Measurements from ENCODE around the gene GJC1. TPM values are rescaled to one million over a fixed set of nuclear protein-coding genes. Genes with fewer than 3 reads are reported as not detected.

GJC1 gene
- polyA plus RNA-seq, 2 of the 4 experiments (the other 2 are of a cell fraction), result 21.2 to 22.1 TPM

DNA sequence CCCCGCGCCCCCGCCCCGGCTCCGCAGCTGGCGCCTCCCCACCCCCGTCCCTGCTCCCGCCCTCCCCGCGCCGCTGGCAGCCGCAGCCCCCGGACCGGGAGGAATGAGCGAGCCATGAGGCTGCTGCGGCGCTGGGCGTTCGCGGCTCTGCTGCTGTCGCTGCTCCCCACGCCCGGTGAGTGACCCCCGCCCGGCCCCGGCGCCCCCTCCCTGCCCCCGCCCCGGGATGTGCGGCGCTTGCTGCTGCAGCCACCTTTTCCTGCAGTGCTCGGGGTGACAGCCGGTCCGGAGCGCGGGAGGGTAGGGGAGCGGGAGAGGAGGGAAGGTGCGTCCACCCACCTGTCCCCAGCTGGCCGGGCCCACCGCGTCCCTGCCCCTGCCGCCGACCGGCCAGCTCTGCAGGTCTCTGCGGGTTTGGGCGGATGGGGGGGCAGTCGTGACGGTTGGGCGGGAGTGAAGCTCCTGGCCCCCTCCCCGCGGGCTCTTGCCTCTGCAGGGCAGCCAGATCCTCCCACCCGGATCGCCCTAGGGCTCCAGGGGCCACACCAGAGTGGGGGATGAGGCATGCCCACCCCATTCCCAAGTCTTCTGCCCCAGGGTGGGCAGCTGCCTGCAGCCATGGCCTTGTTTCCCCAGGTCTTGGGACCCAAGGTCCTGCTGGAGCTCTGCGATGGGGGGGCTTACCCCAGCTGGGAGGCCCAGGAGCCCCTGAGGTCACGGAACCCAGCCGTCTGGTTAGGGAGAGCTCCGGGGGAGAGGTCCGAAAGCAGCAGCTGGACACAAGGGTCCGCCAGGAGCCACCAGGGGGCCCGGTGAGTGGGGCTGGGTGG, 70.8 kb downstream of the GJC1 start:
- H3K4me2 ChIP-seq, result peak overlapping the region; percentile 100
- no peaks in the 10 kb centered on the region for H3K9me3 ChIP-seq
- ChIA-PET CTCF (interaction anchor here (0.7 to 5.4 kb wide), 6 partner anchors 16 to 120 kb away, joined by 3 to 27 read pairs (median 11); no protein-coding TSS in a partner anchor), POLR2A (interaction anchor here (0.6 kb wide), 1 partner anchor 133 kb away, joined by 3 read pairs; no protein-coding TSS in a partner anchor)
- 77% methylated on average over 8 of the region's 60 CpGs for WGBS (ENCODE audit: missing lambda C conversion rate)
- DNase-seq (ENCODE audit: low read depth in 1 of 2, low spot score in 1 of 2) (no peak), FAIRE-seq (no peak), ATAC-seq (peak; percentile 13 to 23; a peak in 5 of 6 replicates)
- peak overlapping the region; percentile 64 for H3K4me3 ChIP-seq
- H3K4me1 ChIP-seq, result peaks cover 10% of the 10 kb centered on the region; the same call in 1 of the 3 replicates
- TF ChIP-seq, protein P1, sequence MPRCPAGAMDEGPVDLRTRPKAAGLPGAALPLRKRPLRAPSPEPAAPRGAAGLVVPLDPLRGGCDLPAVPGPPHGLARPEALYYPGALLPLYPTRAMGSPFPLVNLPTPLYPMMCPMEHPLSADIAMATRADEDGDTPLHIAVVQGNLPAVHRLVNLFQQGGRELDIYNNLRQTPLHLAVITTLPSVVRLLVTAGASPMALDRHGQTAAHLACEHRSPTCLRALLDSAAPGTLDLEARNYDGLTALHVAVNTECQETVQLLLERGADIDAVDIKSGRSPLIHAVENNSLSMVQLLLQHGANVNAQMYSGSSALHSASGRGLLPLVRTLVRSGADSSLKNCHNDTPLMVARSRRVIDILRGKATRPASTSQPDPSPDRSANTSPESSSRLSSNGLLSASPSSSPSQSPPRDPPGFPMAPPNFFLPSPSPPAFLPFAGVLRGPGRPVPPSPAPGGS (IDR thresholded peaks at IDR 0.05), result no peak
- TF ChIP-seq SREBF2 (IDR thresholded peaks at IDR 0.05), result no peak
- TF ChIP-seq, protein P2, sequence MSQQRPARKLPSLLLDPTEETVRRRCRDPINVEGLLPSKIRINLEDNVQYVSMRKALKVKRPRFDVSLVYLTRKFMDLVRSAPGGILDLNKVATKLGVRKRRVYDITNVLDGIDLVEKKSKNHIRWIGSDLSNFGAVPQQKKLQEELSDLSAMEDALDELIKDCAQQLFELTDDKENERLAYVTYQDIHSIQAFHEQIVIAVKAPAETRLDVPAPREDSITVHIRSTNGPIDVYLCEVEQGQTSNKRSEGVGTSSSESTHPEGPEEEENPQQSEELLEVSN (IDR thresholded peaks at IDR 0.05; ENCODE audit: borderline replicate concordance, low read depth), result no peak
- no peak for TF ChIP-seq ZC3H11A (IDR thresholded peaks at IDR 0.05)
- no peak for TF ChIP-seq ATOH8 (CRISPR knock-in tag; IDR thresholded peaks at IDR 0.05; ENCODE audit: low read depth)
- TF ChIP-seq EP300 (IDR thresholded peaks at IDR 0.05), result no peak
- no peak for TF ChIP-seq TP53 (CRISPR knock-in tag; IDR thresholded peaks at IDR 0.05)
- TF ChIP-seq KDM5A (IDR thresholded peaks at IDR 0.05), result no peak
- TF ChIP-seq FOSL2 (IDR thresholded peaks at IDR 0.05), result no peak
- no peak for TF ChIP-seq FOSL2 (CRISPR knock-in tag; IDR thresholded peaks at IDR 0.05)
- no peak for TF ChIP-seq HOXB5 (CRISPR knock-in tag; IDR thresholded peaks at IDR 0.05)
- no peak for TF ChIP-seq FOXS1 (CRISPR knock-in tag; IDR thresholded peaks at IDR 0.05)
- no peak for TF ChIP-seq RNF2 (IDR thresholded peaks at IDR 0.05; ENCODE audit: borderline replicate concordance, low read depth)
- no peak for TF ChIP-seq CBX8 (IDR thresholded peaks at IDR 0.05)
- peak overlapping the region; percentile 62 to 89; a peak in 5 of 6 replicates for H3K27ac ChIP-seq

DNA sequence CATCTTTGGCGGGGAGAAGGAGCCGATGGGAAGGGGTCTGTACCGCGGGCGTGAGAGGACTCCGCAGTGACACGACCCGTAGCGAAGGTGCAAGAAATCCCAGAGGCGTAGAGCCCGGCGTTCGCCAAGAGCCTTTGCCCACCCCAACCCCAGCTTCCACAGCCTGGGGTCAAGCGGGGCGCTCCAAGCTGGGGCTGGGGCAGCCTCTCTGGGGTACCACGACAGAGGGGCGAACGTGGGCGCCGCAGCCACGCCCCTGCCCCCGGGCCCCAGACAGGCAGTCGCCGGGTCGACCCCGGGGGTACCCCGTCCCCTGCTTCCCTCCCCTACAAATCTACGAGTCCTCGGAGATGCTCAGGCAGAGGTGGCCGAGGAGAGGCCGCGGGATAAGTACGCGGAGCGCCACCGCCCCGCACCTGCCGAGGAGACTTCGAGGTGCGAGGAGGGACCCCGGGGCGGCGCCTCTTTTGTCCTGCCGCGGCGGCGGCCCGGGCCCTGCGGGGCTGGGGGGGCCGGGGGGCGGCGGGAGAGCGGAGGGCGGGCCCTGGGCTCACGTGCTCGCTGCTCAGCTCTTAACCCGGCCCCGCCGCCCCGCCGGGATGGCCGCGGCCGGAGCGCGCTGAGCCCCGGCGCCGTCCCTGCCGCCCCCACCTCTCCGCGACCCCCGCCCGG, 71.5 kb downstream of the GJC1 start, which contains the start of gene ADAM11:
TSS of gene ADAM11 (plus strand) at position 575 of the 672 bp plus-strand sequence. CDS start 212 bp downstream, outside the sequence.
- 0 out of 2 replicates have a peak, but pooled peaks have one; percentile 47 for TF ChIP-seq RNF2 (IDR thresholded peaks at IDR 0.05; ENCODE audit: borderline replicate concordance, low read depth)
- TF ChIP-seq HOXA7 (CRISPR knock-in tag; IDR thresholded peaks at IDR 0.05), result no peak
- H3K4me3 ChIP-seq, result peak within 1 kb of the TSS; percentile 64
- no peaks in the 10 kb centered on the region for H3K9me3 ChIP-seq
- DNase-seq (ENCODE audit: low read depth in 1 of 2, low spot score in 1 of 2) (peak in 1 of 2 experiments; percentile 74), ATAC-seq (peak; percentile 39 to 58), FAIRE-seq (no peak)
- peaks cover 10% of the 10 kb centered on the region; the same call in 1 of the 3 replicates for H3K4me1 ChIP-seq
- peak within 1 kb of the TSS; percentile 100 for H3K4me2 ChIP-seq
- WGBS (ENCODE audit: missing lambda C conversion rate), result 55% methylated on average over 26 of the region's 74 CpGs
- POLR2A ChIA-PET, result no interaction called here
- peak within 1 kb of the TSS; percentile 62 to 89; a peak in 5 of 6 replicates for H3K27ac ChIP-seq
- CTCF ChIA-PET, result interaction anchor here (1.2 to 5.4 kb wide), 4 partner anchors 16 to 119 kb away, joined by 5 to 27 read pairs (median 16); no protein-coding TSS in a partner anchor

GRCh38 chr17:44757918-44758413, 72.1 kb downstream of the GJC1 start:
- Histone ChIP-seq H3K9me3 (no peaks in the 10 kb centered on the region), H3K4me2 (peak overlapping the region; percentile 100; the same call in 1 of the 3 replicates), H3K4me1 (peaks cover 10% of the 10 kb centered on the region; the same call in 1 of the 3 replicates), H3K4me3 (peak overlapping the region; percentile 64; the same call in 1 of the 3 replicates), H3K27ac (no peak overlapping the region)
- ATAC-seq (peak; percentile 4 to 12; a peak in 5 of 6 replicates), DNase-seq (ENCODE audit: low read depth in 1 of 2, low spot score in 1 of 2) (no peak), FAIRE-seq (no peak)
- WGBS (ENCODE audit: missing lambda C conversion rate), result 76% methylated on average over 5 of the region's 5 CpGs
- CTCF ChIA-PET, result interaction anchor here (1.0 to 5.4 kb wide), 5 partner anchors 16 to 120 kb away, joined by 3 to 27 read pairs (median 15); no protein-coding TSS in a partner anchor
- POLR2A ChIA-PET, result no interaction called here
- TF ChIP-seq FOXS1 (CRISPR knock-in tag; IDR thresholded peaks at IDR 0.05), result no peak
- TF ChIP-seq PBX3 (IDR thresholded peaks at IDR 0.05), result no peak
- TF ChIP-seq RNF2 (IDR thresholded peaks at IDR 0.05; ENCODE audit: borderline replicate concordance, low read depth), result no peak
- TF ChIP-seq, protein P3, sequence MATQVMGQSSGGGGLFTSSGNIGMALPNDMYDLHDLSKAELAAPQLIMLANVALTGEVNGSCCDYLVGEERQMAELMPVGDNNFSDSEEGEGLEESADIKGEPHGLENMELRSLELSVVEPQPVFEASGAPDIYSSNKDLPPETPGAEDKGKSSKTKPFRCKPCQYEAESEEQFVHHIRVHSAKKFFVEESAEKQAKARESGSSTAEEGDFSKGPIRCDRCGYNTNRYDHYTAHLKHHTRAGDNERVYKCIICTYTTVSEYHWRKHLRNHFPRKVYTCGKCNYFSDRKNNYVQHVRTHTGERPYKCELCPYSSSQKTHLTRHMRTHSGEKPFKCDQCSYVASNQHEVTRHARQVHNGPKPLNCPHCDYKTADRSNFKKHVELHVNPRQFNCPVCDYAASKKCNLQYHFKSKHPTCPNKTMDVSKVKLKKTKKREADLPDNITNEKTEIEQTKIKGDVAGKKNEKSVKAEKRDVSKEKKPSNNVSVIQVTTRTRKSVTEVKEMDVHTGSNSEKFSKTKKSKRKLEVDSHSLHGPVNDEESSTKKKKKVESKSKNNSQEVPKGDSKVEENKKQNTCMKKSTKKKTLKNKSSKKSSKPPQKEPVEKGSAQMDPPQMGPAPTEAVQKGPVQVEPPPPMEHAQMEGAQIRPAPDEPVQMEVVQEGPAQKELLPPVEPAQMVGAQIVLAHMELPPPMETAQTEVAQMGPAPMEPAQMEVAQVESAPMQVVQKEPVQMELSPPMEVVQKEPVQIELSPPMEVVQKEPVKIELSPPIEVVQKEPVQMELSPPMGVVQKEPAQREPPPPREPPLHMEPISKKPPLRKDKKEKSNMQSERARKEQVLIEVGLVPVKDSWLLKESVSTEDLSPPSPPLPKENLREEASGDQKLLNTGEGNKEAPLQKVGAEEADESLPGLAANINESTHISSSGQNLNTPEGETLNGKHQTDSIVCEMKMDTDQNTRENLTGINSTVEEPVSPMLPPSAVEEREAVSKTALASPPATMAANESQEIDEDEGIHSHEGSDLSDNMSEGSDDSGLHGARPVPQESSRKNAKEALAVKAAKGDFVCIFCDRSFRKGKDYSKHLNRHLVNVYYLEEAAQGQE (IDR thresholded peaks at IDR 0.05), result no peak
- no peak for TF ChIP-seq JUN (IDR thresholded peaks at IDR 0.05)
- TF ChIP-seq HMGXB4 (CRISPR knock-in tag; IDR thresholded peaks at IDR 0.05; ENCODE audit: borderline replicate concordance), result no peak
